ENCODE data around the gene RNF148. TPM values are rescaled to one million over a fixed set of nuclear protein-coding genes. Genes with fewer than 3 reads are reported as not detected.
"Not testable (repeated sequence)": the region's sequence is repeated elsewhere in the genome, so short reads cannot be mapped to it uniquely, and the experiment has no call there.

RNF148 gene
- total RNA-seq, 1 experiment from 2014 or later = 0.99 TPM

GRCh38 chr7:122686360-122686878 is 16.3 kb downstream of the RNF148 start:
- no peak for TF ChIP-seq CTCF (IDR thresholded peaks at IDR 0.05; ENCODE audit: unreplicated experiment)
- CTCF ChIA-PET = no interaction called here
- Mint-ChIP-seq H3K4me1 (ENCODE audit: low read depth, unreplicated experiment) (peaks cover 8% of the 10 kb centered on the region), H3K9me3 (ENCODE audit: low read depth, unreplicated experiment) (no peaks in the 10 kb centered on the region), H3K27ac (ENCODE audit: unreplicated experiment) (no peak overlapping the region), H3K36me3 (ENCODE audit: insufficient read depth, unreplicated experiment) (peaks cover 3% of the 10 kb centered on the region), H3K4me3 (ENCODE audit: low read depth, unreplicated experiment) (no peak overlapping the region), H3K27me3 (ENCODE audit: unreplicated experiment) (no peaks in the 10 kb centered on the region)
- no peak for DNase-seq
- intact Hi-C loops (cut with micrococcal nuclease; ENCODE audit: unreplicated experiment) = no loop called here
- BruUV-seq (replicated peaks) = no TSS peak

- intact Hi-C loops (cut with micrococcal nuclease; ENCODE audit: unreplicated experiment) = no loop called here
- CTCF ChIA-PET = no interaction called here
- no peak overlapping the region for H3K27ac Mint-ChIP-seq (ENCODE audit: unreplicated experiment)
- peaks cover 2% of the 10 kb centered on the region for H3K36me3 Mint-ChIP-seq (ENCODE audit: insufficient read depth, unreplicated experiment)
- H3K4me1 Mint-ChIP-seq (ENCODE audit: low read depth, unreplicated experiment) = peaks cover 13% of the 10 kb centered on the region
- H3K9me3 Mint-ChIP-seq (ENCODE audit: low read depth, unreplicated experiment) = no peaks in the 10 kb centered on the region
- H3K4me3 Mint-ChIP-seq (ENCODE audit: low read depth, unreplicated experiment) = no peak overlapping the region
- no peak for DNase-seq
- no peaks in the 10 kb centered on the region for H3K27me3 Mint-ChIP-seq (ENCODE audit: unreplicated experiment)
- BruUV-seq (replicated peaks) = no TSS peak
- TF ChIP-seq CTCF (IDR thresholded peaks at IDR 0.05; ENCODE audit: unreplicated experiment) = no peak
Observed at GRCh38 chr7:122684504-122684903, 18.2 kb downstream of the RNF148 start.

GRCh38 chr7:122682815-122683550 is 19.7 kb downstream of the RNF148 start:
- intact Hi-C loops (cut with micrococcal nuclease; ENCODE audit: unreplicated experiment) = no loop called here
- CTCF ChIA-PET = no interaction called here
- H3K27me3 Mint-ChIP-seq (ENCODE audit: unreplicated experiment) = no peaks in the 10 kb centered on the region
- DNase-seq = no peak
- no peak for TF ChIP-seq CTCF (IDR thresholded peaks at IDR 0.05; ENCODE audit: unreplicated experiment)
- H3K9me3 Mint-ChIP-seq (ENCODE audit: low read depth, unreplicated experiment) = no peaks in the 10 kb centered on the region
- H3K36me3 Mint-ChIP-seq (ENCODE audit: insufficient read depth, unreplicated experiment) = peaks cover 9% of the 10 kb centered on the region
- BruUV-seq (replicated peaks) = no TSS peak
- H3K4me1 Mint-ChIP-seq (ENCODE audit: low read depth, unreplicated experiment) = peaks cover 28% of the 10 kb centered on the region
- no peak overlapping the region for H3K27ac Mint-ChIP-seq (ENCODE audit: unreplicated experiment)
- no peak overlapping the region for H3K4me3 Mint-ChIP-seq (ENCODE audit: low read depth, unreplicated experiment)

GRCh38 chr7:122681186-122681585 is 21.5 kb downstream of the RNF148 start:
- CTCF ChIA-PET; H3K27me3 Mint-ChIP-seq (ENCODE audit: unreplicated experiment); intact Hi-C loops (cut with micrococcal nuclease; ENCODE audit: unreplicated experiment): not testable (repeated sequence)

GRCh38 chr7:122679813-122680212 is 22.9 kb downstream of the RNF148 start:
- peak overlapping the region; percentile 60 for H3K4me3 Mint-ChIP-seq (ENCODE audit: low read depth, unreplicated experiment)
- DNase-seq = no peak
- H3K36me3 Mint-ChIP-seq (ENCODE audit: insufficient read depth, unreplicated experiment) = peaks cover 9% of the 10 kb centered on the region
- peak overlapping the region; percentile 89 for H3K27ac Mint-ChIP-seq (ENCODE audit: unreplicated experiment)
- peaks cover 57% of the 10 kb centered on the region for H3K4me1 Mint-ChIP-seq (ENCODE audit: low read depth, unreplicated experiment)
- no peaks in the 10 kb centered on the region for H3K27me3 Mint-ChIP-seq (ENCODE audit: unreplicated experiment)
- TF ChIP-seq CTCF (IDR thresholded peaks at IDR 0.05; ENCODE audit: unreplicated experiment) = no peak
- H3K9me3 Mint-ChIP-seq (ENCODE audit: low read depth, unreplicated experiment) = no peaks in the 10 kb centered on the region
- intact Hi-C loops (cut with micrococcal nuclease; ENCODE audit: unreplicated experiment) = loop anchor here (5.0 to 10.0 kb wide), 3 partner anchors 72 to 207 kb away; partner anchors contain the start of gene CADPS2
- no TSS peak for BruUV-seq (replicated peaks)
- CTCF ChIA-PET = no interaction called here

More at GRCh38 chr7:122681186-122681585, 21.5 kb downstream of the RNF148 start:
- not testable (repeated sequence) for H3K4me3 Mint-ChIP-seq (ENCODE audit: low read depth, unreplicated experiment); H3K36me3 Mint-ChIP-seq (ENCODE audit: insufficient read depth, unreplicated experiment); H3K9me3 Mint-ChIP-seq (ENCODE audit: low read depth, unreplicated experiment); BruUV-seq (replicated peaks); H3K27ac Mint-ChIP-seq (ENCODE audit: unreplicated experiment); DNase-seq
- peaks cover 46% of the 10 kb centered on the region for H3K4me1 Mint-ChIP-seq (ENCODE audit: low read depth, unreplicated experiment)

GRCh38 chr7:122679269-122679709 is 23.4 kb downstream of the RNF148 start:
- H3K36me3 Mint-ChIP-seq (ENCODE audit: insufficient read depth, unreplicated experiment); H3K27me3 Mint-ChIP-seq (ENCODE audit: unreplicated experiment); H3K9me3 Mint-ChIP-seq (ENCODE audit: low read depth, unreplicated experiment); CTCF ChIA-PET; BruUV-seq (replicated peaks): not testable (repeated sequence)
- peak; percentile 77 for DNase-seq
- Mint-ChIP-seq H3K4me1 (ENCODE audit: low read depth, unreplicated experiment) (peaks cover 57% of the 10 kb centered on the region), H3K4me3 (ENCODE audit: low read depth, unreplicated experiment) (peak overlapping the region; percentile 60), H3K27ac (ENCODE audit: unreplicated experiment) (peak overlapping the region; percentile 89)
- intact Hi-C loops (cut with micrococcal nuclease; ENCODE audit: unreplicated experiment) = loop anchor here (5.0 to 10.0 kb wide), 3 partner anchors 73 to 208 kb away; partner anchors contain the start of gene CADPS2
